ENCODE measurements around the gene WSCD2. TPM values are rescaled to one million over a fixed set of nuclear protein-coding genes. Genes with fewer than 3 reads are reported as not detected.

The WSCD2 gene
- total RNA-seq, 2 donors from 2014 or later, result 0.15 to 0.74 TPM

DNA sequence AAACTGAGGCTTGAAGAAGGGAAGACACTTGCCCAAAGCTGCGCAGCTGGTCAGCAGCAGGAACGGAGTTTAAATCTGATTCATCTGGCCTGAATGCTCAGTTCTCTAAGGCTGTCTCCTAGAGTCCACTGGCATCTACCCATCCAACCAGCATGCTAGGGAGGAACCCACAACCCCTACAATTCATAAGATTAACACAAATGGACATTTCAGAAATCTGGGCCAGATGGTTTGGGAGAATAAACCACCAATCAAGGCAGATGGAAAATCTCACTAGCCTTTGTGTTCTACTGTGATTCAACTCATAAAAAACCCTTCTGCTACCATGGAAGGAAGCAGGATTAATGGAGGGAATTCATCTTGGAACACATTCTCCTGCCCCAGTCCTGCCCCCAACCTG, 67.8 kb downstream of the WSCD2 start:
- intact Hi-C loops (cut with DNase I), result no loop called here
- Histone ChIP-seq H3K27me3 (no peaks in the 10 kb centered on the region), H3K36me3 (no peaks in the 10 kb centered on the region), H3K4me3 (no peak overlapping the region), H3K9ac (ENCODE audit: low read depth in 2 of 2, low read length in 2 of 2) (no peak overlapping the region), H3K4me1 (no peaks in the 10 kb centered on the region), H3K27ac (no peak overlapping the region), H3K9me3 (no peaks in the 10 kb centered on the region)
- DNase-seq, result no peak
- no peak for TF ChIP-seq CTCF (IDR thresholded peaks at IDR 0.05)

DNA sequence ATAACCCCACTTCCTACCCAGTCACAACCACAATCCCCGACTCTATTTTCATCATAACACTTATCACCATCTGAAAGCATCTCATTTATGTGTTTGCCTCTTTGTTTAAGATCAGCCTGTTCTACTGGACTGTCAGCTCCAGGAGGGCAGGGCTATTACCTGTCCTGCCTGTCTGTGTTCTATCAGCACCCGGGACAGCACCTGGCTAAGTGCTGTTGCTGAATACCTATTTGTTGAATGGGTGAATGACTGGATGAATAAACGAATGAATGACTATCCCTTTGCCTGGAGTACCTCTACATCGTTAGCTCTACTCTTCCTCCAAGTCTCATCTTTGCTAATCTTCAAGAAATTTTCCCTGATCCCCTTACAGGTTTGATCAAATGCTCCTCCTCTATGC, 69.0 kb downstream of the WSCD2 start:
- Histone ChIP-seq H3K4me3 (no peak overlapping the region), H3K9ac (ENCODE audit: low read depth in 2 of 2, low read length in 2 of 2) (no peak overlapping the region), H3K27me3 (no peaks in the 10 kb centered on the region), H3K36me3 (no peaks in the 10 kb centered on the region), H3K9me3 (no peaks in the 10 kb centered on the region), H3K4me1 (no peaks in the 10 kb centered on the region), H3K27ac (no peak overlapping the region)
- no peak for TF ChIP-seq CTCF (IDR thresholded peaks at IDR 0.05)
- intact Hi-C loops (cut with DNase I), result no loop called here
- DNase-seq, result no peak

DNA sequence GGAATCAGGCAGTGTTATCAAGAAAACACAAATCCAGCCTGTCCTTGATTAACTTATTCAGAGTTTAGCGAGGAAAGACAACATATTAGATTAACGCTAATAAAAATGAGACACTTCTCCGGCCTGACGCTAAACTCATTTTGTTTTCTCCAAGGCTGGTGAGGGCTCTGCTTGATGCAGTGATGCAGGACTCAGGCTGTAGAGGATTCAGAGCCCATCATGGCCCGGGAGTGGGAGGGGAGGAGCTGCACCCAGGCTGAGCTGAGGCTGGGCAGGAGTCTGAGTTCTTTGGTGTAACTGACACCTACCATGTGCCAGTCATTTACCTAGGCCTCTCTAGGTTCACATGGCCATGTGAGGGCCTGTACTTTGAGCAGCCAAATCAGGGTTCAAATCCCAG, 70.0 kb downstream of the WSCD2 start:
- no peak overlapping the region for H3K9ac ChIP-seq (ENCODE audit: low read depth in 2 of 2, low read length in 2 of 2)
- H3K4me3 ChIP-seq, result no peak overlapping the region
- no peak for TF ChIP-seq CTCF (IDR thresholded peaks at IDR 0.05)
- no peaks in the 10 kb centered on the region for H3K4me1 ChIP-seq
- no peaks in the 10 kb centered on the region for H3K36me3 ChIP-seq
- H3K27me3 ChIP-seq, result no peaks in the 10 kb centered on the region
- H3K27ac ChIP-seq, result no peak overlapping the region
- no peaks in the 10 kb centered on the region for H3K9me3 ChIP-seq
- intact Hi-C loops (cut with DNase I), result no loop called here
- DNase-seq, result no peak

DNA sequence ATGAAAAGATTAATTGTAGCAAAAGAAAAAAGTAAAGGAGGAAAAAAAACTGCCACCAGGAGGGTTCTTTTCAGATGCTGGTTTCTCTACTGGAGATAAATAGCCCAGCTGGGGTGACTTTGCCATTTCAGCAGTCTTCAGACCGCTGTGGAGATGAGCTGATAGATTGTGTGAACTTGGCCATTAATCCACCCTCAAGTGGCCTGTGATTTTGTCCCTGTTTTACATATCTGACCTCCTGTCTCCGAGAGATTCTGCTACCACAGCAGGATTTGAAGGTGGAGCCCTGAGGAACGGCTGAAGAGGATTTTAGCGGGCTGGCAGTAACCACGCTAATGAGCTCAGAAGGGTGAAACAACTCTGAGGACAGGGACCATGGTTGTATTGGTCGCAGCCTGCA, 72.7 kb downstream of the WSCD2 start:
- Histone ChIP-seq H3K4me3 (no peak overlapping the region), H3K9ac (ENCODE audit: low read depth in 2 of 2, low read length in 2 of 2) (no peak overlapping the region), H3K9me3 (no peaks in the 10 kb centered on the region), H3K36me3 (no peaks in the 10 kb centered on the region), H3K4me1 (no peaks in the 10 kb centered on the region), H3K27me3 (no peaks in the 10 kb centered on the region), H3K27ac (no peak overlapping the region)
- TF ChIP-seq CTCF (IDR thresholded peaks at IDR 0.05), result no peak
- intact Hi-C loops (cut with DNase I), result no loop called here
- DNase-seq, result no peak

- Histone ChIP-seq H3K9me3 (no peaks in the 10 kb centered on the region), H3K27ac (no peak overlapping the region), H3K4me3 (no peak overlapping the region), H3K36me3 (no peaks in the 10 kb centered on the region), H3K9ac (ENCODE audit: low read depth in 2 of 2, low read length in 2 of 2) (no peak overlapping the region), H3K27me3 (no peaks in the 10 kb centered on the region), H3K4me1 (no peaks in the 10 kb centered on the region)
- intact Hi-C loops (cut with DNase I), result no loop called here
- TF ChIP-seq CTCF (IDR thresholded peaks at IDR 0.05), result no peak
- no peak for DNase-seq
Measured at GRCh38 chr12:108204117-108204987, 75.3 kb downstream of the WSCD2 start.

Measured in colonic mucosa (tissue), 4 donors.